ENCODE measurements around the gene HOMER2. TPM values are rescaled to one million over a fixed set of nuclear protein-coding genes. Genes with fewer than 3 reads are reported as not detected.

Gene HOMER2
- total and polyA plus RNA-seq, 9 of the 15 experiments (the other 6 are each of a cell fraction or from before 2014, with no cell fraction given), result 0.13 to 0.47 (median 0.29) TPM; not detected in 1

DNA sequence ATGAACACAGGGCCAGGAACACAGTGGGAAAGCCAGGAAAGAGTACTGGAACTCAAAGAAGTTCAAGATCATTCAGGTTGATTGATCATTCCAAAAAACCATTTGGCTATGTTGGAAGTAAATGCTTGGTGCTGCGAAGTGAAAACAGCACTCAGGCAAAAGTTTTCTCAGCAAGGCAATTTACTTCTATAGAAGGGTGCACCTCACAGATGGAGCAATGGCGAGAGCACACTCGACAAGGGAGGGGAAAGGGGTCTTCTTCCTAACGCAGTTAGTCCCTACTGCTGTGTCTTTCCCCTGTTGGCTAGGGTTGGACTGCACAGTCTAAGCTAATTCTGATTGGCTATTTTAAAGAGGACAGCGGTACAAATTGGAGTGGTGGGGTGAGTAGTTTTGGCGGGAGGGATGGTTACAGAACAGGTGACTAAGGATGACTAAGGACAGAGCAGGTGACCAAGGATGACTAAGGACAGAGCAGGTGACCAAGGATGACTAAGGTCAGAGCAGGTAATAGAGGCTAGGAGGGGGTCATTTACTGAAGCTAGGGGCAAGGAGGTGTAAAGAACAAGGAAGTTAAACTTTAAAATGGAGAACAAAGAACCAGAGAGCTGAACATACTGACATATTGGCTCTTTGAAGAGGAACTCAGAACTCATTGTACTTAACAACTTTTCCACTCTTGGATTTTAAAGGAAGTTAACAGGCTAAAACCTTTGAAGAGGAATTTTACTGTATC is 43.3 kb downstream of the HOMER2 start (continued):
- TF ChIP-seq, protein P1, sequence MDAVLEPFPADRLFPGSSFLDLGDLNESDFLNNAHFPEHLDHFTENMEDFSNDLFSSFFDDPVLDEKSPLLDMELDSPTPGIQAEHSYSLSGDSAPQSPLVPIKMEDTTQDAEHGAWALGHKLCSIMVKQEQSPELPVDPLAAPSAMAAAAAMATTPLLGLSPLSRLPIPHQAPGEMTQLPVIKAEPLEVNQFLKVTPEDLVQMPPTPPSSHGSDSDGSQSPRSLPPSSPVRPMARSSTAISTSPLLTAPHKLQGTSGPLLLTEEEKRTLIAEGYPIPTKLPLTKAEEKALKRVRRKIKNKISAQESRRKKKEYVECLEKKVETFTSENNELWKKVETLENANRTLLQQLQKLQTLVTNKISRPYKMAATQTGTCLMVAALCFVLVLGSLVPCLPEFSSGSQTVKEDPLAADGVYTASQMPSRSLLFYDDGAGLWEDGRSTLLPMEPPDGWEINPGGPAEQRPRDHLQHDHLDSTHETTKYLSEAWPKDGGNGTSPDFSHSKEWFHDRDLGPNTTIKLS (IDR thresholded peaks at IDR 0.05; ENCODE audit: borderline replicate concordance, low read depth), result no peak
- TF ChIP-seq SMARCA5 (IDR thresholded peaks at IDR 0.05), result no peak
- no peak for TF ChIP-seq HDAC1 (IDR thresholded peaks at IDR 0.05)
- 0 out of 4 replicates have a peak, but pooled peaks of 1 of the 2 experiments have one; percentile 28 for TF ChIP-seq TRIM24 (IDR thresholded peaks at IDR 0.05)
- no peak for TF ChIP-seq ZNF3 (CRISPR knock-in tag; IDR thresholded peaks at IDR 0.05)
- no peak for TF ChIP-seq RFX1 (IDR thresholded peaks at IDR 0.05)
- peak in 1 of 2 experiments; percentile 89; a peak in 2 of 3 replicates for TF ChIP-seq CBX3 (IDR thresholded peaks at IDR 0.05; ENCODE audit: borderline replicate concordance in 1 of 2, low read length in 2 of 2)
- TF ChIP-seq TRIM28 (IDR thresholded peaks at IDR 0.05), result peak; percentile 46; the same call in 1 of the 2 replicates
- no peak for TF ChIP-seq BCL6 (CRISPR knock-in tag; IDR thresholded peaks at IDR 0.05)
- TF ChIP-seq ZNF436 (CRISPR knock-in tag; IDR thresholded peaks at IDR 0.05), result no peak
- TF ChIP-seq, protein P2, sequence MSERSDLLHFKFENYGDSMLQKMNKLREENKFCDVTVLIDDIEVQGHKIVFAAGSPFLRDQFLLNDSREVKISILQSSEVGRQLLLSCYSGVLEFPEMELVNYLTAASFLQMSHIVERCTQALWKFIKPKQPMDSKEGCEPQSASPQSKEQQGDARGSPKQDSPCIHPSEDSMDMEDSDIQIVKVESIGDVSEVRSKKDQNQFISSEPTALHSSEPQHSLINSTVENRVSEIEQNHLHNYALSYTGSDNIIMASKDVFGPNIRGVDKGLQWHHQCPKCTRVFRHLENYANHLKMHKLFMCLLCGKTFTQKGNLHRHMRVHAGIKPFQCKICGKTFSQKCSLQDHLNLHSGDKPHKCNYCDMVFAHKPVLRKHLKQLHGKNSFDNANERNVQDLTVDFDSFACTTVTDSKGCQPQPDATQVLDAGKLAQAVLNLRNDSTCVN (CRISPR knock-in tag; IDR thresholded peaks at IDR 0.05), result no peak
- no peak for TF ChIP-seq ZNF143 (CRISPR knock-in tag; IDR thresholded peaks at IDR 0.05)
- TF ChIP-seq NEUROD1 (IDR thresholded peaks at IDR 0.05; ENCODE audit: borderline replicate concordance, low read depth, low read length, partially characterized antibody), result no peak
- TF ChIP-seq, protein P3, sequence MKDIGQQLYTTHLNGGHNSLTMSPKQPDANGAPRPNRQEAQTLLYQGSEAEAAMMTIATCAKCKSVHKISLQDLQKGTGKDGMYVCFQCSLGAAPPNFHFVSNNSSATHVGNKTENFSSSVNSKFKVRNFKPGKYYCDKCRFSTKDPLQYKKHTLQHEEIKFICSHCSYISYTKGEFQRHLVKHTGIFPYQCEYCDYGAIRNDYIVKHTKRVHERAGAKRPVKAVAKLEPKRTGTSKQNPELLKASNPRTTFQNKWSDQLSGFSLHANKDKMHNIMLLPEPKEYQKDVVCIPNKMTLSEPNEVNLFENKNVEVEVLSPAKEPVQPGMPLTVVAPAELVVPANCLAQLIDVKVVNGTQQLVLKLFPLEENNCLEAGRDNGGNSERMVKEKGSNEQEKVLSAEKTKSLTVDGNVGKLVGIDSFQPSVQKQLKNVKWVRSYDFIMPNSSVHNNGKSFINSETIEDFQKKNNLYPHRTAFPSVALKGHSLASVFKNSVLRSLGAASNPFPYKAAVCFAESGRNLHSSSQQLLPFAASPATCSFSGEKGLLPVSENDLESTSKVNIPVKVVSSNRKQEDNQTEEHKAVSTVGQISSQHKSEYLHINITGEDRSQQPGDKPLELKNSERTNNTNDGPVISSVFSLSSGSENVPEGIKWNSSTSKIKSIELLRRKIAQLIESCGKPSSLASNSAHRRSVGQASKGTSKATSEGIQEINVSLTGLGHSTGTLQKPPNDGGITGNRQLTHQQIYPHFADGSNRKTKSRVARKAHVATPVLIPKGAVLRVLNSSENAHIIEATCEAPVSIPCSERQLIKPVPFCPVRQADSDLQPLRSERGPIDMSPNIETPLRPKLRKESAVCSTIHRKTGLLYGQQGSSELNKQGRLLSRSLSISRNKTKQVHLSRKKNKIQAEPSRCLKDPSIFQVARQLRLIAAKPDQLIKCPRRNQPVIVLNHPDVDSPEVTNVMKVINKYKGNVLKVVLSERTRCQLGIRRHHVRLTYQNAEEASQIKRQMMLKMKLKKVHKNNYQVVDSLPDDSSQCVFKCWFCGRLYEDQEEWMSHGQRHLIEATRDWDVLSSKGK (CRISPR knock-in tag; IDR thresholded peaks at IDR 0.05), result no peak
- no peak for TF ChIP-seq PYGO2 (tag; IDR thresholded peaks at IDR 0.05)
- TF ChIP-seq, protein P4, sequence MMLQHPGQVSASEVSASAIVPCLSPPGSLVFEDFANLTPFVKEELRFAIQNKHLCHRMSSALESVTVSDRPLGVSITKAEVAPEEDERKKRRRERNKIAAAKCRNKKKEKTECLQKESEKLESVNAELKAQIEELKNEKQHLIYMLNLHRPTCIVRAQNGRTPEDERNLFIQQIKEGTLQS (IDR thresholded peaks at IDR 0.05), result no peak
- TF ChIP-seq, protein P4 (CRISPR knock-in tag; conservative IDR thresholded peaks at IDR 0.05), result no peak
- no peak for TF ChIP-seq SMARCE1 (IDR thresholded peaks at IDR 0.05)
- no peak for TF ChIP-seq MCM3 (IDR thresholded peaks at IDR 0.05)

Measured in K562 (cell line).